ENCODE data around the gene ARID4B.
A peak's percentile ranks its signal among the peaks of the same experiment; 100 is the strongest.

ARID4B gene

GRCh38 chr1:235253219-235253962 is 74.6 kb downstream of the ARID4B start:
- Histone ChIP-seq H3K4me1 (ENCODE audit: control insufficient read depth, insufficient read depth, low read length) (no peaks in the 10 kb centered on the region), H3K36me3 (ENCODE audit: control insufficient read depth in 2 of 2, insufficient read depth in 1 of 2, low read length in 2 of 2) (peaks cover 6 to 11% of the 10 kb centered on the region in 2 experiments; a peak in 2 of 3 replicates), H3K9me3 (ENCODE audit: control insufficient read depth, insufficient read depth, low read depth, low read length) (no peaks in the 10 kb centered on the region), H3K4me3 (ENCODE audit: low read depth, low read length) (no peak overlapping the region), H3K27ac (ENCODE audit: extremely low read depth, low read depth, low read length) (no peak overlapping the region)
- CTCF ChIA-PET, result interaction anchor here (0.6 to 5.0 kb wide), 25 partner anchors 9 to 936 kb away, joined by 3 to 67 read pairs (median 4); partner anchors contain the start of gene TBCE
- POLR2A ChIA-PET, result interaction anchor here (0.5 to 1.0 kb wide), 3 partner anchors 11 to 164 kb away, joined by 3 to 7 read pairs (median 3); partner anchors contain the start of genes ARID4B and GGPS1
- TF ChIP-seq ZNF394 (tag by site-specific recombination; IDR thresholded peaks at IDR 0.05; ENCODE audit: borderline replicate concordance), result no peak
- no peak for TF ChIP-seq PATZ1 (tag by site-specific recombination; IDR thresholded peaks at IDR 0.05)
- TF ChIP-seq SETDB1 (IDR thresholded peaks at IDR 0.05; ENCODE audit: insufficient read length, low read length), result no peak
- peak; percentile 95 for TF ChIP-seq ZNF660 (tag by site-specific recombination; IDR thresholded peaks at IDR 0.05)
- TF ChIP-seq ZNF501 (tag by site-specific recombination; IDR thresholded peaks at IDR 0.05), result no peak
- TF ChIP-seq PRDM6 (tag by site-specific recombination; IDR thresholded peaks at IDR 0.05), result peak; percentile 62
- no peak for TF ChIP-seq ZIC2 (tag by site-specific recombination; IDR thresholded peaks at IDR 0.05)
- TF ChIP-seq REST (tag by site-specific recombination; IDR thresholded peaks at IDR 0.05), result no peak
- no peak for TF ChIP-seq ZNF248 (tag by site-specific recombination; IDR thresholded peaks at IDR 0.05)
- TF ChIP-seq ZNF544 (tag by site-specific recombination; IDR thresholded peaks at IDR 0.05), result no peak
- no peak for TF ChIP-seq AEBP2 (tag by site-specific recombination; IDR thresholded peaks at IDR 0.05; ENCODE audit: borderline replicate concordance)
- TF ChIP-seq TCF7L2 (IDR thresholded peaks at IDR 0.05; ENCODE audit: borderline replicate concordance, low read depth, low read length), result 0 out of 2 replicates have a peak, but pooled peaks have one; percentile 17
- TF ChIP-seq BCL6B (tag by site-specific recombination; IDR thresholded peaks at IDR 0.05), result no peak
- TF ChIP-seq ZNF24 (tag by site-specific recombination; IDR thresholded peaks at IDR 0.05), result no peak
- 0 out of 2 replicates have a peak, but pooled peaks have one; percentile 49 for TF ChIP-seq TRIM28 (IDR thresholded peaks at IDR 0.05; ENCODE audit: borderline replicate concordance, low read length)
- TF ChIP-seq ZNF704 (tag by site-specific recombination; IDR thresholded peaks at IDR 0.05), result no peak
- TF ChIP-seq PBX3 (CRISPR knock-in tag; IDR thresholded peaks at IDR 0.05), result no peak
- TF ChIP-seq KLF10 (tag by site-specific recombination; IDR thresholded peaks at IDR 0.05), result peak; percentile 38; the same call in 1 of the 2 replicates
- peak; percentile 99 for TF ChIP-seq ZNF664 (tag by site-specific recombination; IDR thresholded peaks at IDR 0.05)
- TF ChIP-seq ZNF324 (tag by site-specific recombination; IDR thresholded peaks at IDR 0.05), result peak; percentile 57; the same call in 1 of the 2 replicates
- TF ChIP-seq ZNF223 (tag by site-specific recombination; IDR thresholded peaks at IDR 0.05), result no peak
- no peak for TF ChIP-seq BCL11A (tag by site-specific recombination; IDR thresholded peaks at IDR 0.05; ENCODE audit: low read depth)
